Measurements from ENCODE around the gene LTK.

The LTK gene

DNA sequence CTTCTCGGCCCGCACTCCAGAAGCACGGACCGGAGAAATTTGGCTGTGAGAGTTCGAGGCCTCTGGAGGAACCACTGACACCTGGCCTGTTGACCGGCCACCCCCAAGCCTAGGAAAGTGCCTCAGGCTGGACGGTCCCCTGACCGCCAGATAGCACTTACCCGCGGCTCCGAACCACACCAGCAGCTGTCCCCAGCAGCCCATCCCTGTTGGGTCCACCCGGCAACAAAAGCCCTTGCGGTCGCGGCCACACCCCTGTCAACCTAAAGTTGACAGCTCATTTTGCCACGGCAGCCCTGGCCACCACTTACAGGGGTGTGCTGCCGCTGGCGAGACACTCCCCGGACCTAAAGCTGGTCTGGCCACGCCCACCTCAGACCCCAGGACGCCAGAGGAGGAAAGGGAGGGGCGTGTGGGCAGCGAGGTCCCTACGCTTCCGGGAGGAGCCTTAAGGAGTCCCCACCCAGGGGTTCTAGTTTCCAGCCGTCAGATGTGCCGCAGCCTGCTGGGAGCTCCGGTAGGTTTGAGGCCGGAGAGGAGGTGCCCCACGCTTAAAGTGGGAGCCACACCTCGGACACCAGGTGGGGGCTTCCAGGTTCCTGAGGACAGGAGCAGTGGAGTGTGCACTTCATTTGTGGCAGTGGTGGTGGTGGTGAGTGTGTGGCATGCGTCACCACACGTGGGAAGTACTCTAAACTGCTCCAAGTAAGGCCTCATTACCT lies at the start of gene LTK:
LTK (minus strand) TSS at position 322 of the 722 bp plus-strand sequence; CDS start at position 204, 118 bp downstream.
- Histone ChIP-seq H3K27ac (peak within 1 kb of the TSS; percentile 30; the same call in 1 of the 2 replicates), H3K27me3 (ENCODE audit: insufficient read depth, low read depth, severe bottlenecking) (no peaks in the 10 kb centered on the region), H3K9me3 (ENCODE audit: severe bottlenecking) (no peaks in the 10 kb centered on the region), H3K36me3 (peaks cover 3% of the 10 kb centered on the region; the same call in 1 of the 2 replicates), H3K4me3 (ENCODE audit: low read depth, low read length) (peak within 1 kb of the TSS; percentile 86)
- TF ChIP-seq, protein P1, sequence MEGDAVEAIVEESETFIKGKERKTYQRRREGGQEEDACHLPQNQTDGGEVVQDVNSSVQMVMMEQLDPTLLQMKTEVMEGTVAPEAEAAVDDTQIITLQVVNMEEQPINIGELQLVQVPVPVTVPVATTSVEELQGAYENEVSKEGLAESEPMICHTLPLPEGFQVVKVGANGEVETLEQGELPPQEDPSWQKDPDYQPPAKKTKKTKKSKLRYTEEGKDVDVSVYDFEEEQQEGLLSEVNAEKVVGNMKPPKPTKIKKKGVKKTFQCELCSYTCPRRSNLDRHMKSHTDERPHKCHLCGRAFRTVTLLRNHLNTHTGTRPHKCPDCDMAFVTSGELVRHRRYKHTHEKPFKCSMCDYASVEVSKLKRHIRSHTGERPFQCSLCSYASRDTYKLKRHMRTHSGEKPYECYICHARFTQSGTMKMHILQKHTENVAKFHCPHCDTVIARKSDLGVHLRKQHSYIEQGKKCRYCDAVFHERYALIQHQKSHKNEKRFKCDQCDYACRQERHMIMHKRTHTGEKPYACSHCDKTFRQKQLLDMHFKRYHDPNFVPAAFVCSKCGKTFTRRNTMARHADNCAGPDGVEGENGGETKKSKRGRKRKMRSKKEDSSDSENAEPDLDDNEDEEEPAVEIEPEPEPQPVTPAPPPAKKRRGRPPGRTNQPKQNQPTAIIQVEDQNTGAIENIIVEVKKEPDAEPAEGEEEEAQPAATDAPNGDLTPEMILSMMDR (IDR thresholded peaks at IDR 0.05; ENCODE audit: low read depth, low read length) = no peak
- DNase-seq = peak; percentile 91

DNA sequence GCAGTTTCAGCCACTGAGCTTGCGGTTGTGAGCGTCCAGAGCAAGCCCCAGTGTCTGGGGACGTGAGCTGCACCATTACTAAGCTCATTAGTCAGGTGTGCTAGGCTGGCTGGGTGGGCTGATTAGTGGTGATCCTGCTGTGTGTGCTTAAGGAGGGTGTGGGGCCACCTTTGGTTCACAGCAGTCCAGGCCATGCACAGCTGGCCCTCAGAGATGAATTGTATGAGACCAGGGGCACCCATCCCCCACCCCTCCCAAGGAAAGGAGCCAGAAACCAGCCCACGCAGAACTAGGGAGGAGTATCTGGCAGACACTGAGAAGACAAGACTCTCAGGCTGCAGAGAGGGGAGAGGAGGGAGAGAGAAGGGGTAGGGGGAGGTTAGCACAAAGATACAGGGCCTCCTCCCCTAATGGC lies 49.2 kb upstream of the LTK start:
- peak; percentile 79 for DNase-seq
- TF ChIP-seq, protein P1 (IDR thresholded peaks at IDR 0.05; ENCODE audit: low read depth, low read length) = 0 out of 2 replicates have a peak, but pooled peaks have one; percentile 8
- Histone ChIP-seq H3K4me3 (ENCODE audit: low read depth, low read length) (no peak overlapping the region), H3K27ac (peak overlapping the region; percentile 48), H3K9me3 (ENCODE audit: severe bottlenecking) (no peaks in the 10 kb centered on the region), H3K36me3 (no peaks in the 10 kb centered on the region; the same call in none of the 2 replicates), H3K27me3 (ENCODE audit: insufficient read depth, low read depth, severe bottlenecking) (no peaks in the 10 kb centered on the region)

DNA sequence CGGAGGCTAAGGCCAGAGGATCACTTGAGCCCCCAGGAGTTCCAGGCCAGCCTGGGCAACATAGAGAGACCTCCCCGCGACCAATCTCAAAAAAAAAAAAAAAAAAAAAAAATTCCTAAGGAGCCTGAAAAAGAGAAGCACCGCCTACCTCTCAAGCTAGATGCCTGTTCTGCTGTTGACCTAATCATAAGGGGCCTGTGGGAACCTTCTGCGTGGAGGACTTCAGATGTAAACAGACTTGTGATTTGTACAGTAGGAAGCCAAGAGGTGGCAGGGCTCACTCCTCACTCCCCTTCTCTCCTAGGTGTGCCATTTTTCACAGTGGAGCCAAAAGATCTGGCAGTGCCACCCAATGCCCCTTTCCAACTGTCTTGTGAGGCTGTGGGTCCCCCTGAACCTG lies 48.6 kb upstream of the LTK start:
- H3K9me3 ChIP-seq (ENCODE audit: severe bottlenecking) = no peaks in the 10 kb centered on the region
- H3K27ac ChIP-seq = peak overlapping the region; percentile 48

DNA sequence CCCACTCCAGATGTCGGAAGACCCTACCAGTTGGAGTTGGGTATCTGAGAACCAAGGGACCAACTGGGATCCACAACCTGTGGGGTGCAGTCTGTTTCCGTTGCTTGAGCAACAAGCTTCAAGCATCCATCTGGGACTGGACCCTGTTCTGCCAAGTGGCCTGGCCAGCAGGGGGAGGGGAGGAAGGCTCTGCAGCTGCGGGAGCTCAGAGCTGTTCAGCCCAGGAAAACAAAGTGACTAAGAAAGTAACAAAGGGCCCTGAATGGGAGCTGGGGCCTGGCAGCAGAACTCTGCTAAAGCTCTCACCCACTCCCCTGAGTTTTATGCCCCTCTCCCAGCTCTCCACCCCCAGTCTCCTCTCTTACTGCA lies 48.1 kb upstream of the LTK start:
- peak; percentile 62 for DNase-seq
- no peak overlapping the region for H3K27ac ChIP-seq
- TF ChIP-seq, protein P1 (IDR thresholded peaks at IDR 0.05; ENCODE audit: low read depth, low read length) = peak; percentile 39; the same call in 1 of the 2 replicates

More for the DNA sequence above, 48.6 kb upstream of the LTK start:
- DNase-seq = no peak
- Histone ChIP-seq H3K27me3 (ENCODE audit: insufficient read depth, low read depth, severe bottlenecking) (no peaks in the 10 kb centered on the region), H3K36me3 (no peaks in the 10 kb centered on the region; the same call in none of the 2 replicates), H3K4me3 (ENCODE audit: low read depth, low read length) (no peak overlapping the region)
- TF ChIP-seq, protein P1 (IDR thresholded peaks at IDR 0.05; ENCODE audit: low read depth, low read length) = no peak

DNA sequence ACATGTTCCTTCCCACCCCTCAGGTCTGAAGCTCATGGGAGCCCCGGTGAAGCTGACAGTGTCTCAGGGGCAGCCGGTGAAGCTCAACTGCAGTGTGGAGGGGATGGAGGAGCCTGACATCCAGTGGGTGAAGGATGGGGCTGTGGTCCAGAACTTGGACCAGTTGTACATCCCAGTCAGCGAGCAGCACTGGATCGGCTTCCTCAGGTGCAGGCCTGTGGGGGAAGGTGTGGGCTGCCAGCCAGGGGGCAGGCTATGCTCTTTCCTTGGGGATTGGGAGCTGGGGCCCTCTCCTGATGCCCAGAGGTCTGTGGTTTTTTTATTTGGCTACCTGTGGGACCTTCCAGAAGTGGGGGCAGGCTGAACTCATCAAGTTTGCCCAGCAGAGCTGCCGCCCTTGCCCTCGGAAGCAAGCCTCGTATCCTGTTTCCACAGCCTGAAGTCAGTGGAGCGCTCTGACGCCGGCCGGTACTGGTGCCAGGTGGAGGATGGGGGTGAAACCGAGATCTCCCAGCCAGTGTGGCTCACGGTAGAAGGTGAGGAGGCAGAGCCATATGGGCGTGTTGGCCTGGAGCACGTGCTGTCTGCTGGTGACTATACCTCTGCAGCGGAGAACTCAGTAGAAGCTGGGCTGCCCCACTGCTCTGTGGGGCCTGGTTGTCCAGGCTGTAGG lies 47.6 kb upstream of the LTK start:
- no peak for DNase-seq

More for the DNA sequence above, 48.1 kb upstream of the LTK start:
- H3K9me3 ChIP-seq (ENCODE audit: severe bottlenecking) = no peaks in the 10 kb centered on the region
- no peaks in the 10 kb centered on the region; the same call in none of the 2 replicates for H3K36me3 ChIP-seq
- no peaks in the 10 kb centered on the region for H3K27me3 ChIP-seq (ENCODE audit: insufficient read depth, low read depth, severe bottlenecking)
- no peak overlapping the region for H3K4me3 ChIP-seq (ENCODE audit: low read depth, low read length)

More for the DNA sequence above, 47.6 kb upstream of the LTK start:
- TF ChIP-seq, protein P1 (IDR thresholded peaks at IDR 0.05; ENCODE audit: low read depth, low read length) = peak; percentile 22; the same call in 1 of the 2 replicates
- Histone ChIP-seq H3K9me3 (ENCODE audit: severe bottlenecking) (no peaks in the 10 kb centered on the region), H3K36me3 (no peaks in the 10 kb centered on the region; the same call in none of the 2 replicates), H3K4me3 (ENCODE audit: low read depth, low read length) (no peak overlapping the region), H3K27ac (no peak overlapping the region), H3K27me3 (ENCODE audit: insufficient read depth, low read depth, severe bottlenecking) (no peaks in the 10 kb centered on the region)
